Pulmonary artery endothelial cell (primary cell): ENCODE measurements around the gene HIVEP3. TPM values are rescaled to one million over a fixed set of nuclear protein-coding genes. Genes with fewer than 3 reads are reported as not detected.

Experiments used
- DNase-seq: peaks from one replicate; pipeline ENCODE4 v3.0.0-alpha.2; 2011; ENCODE audit warnings: low read depth, low spot score
- total RNA-seq: library from RNA; depleted of rRNA; stranded (reverse); fragments of >200 nt; gene quantifications from 2 replicates; pipeline ENCODE4 v1.2.3, GENCODE V29; 2014

Gene HIVEP3
- total RNA-seq, 1 donor from 2014 or later, result 1.1 TPM

- DNase-seq, result no peak
These were observed 280.4 kb downstream of the HIVEP3 start for GRCh38 chr1:41638086-41639024.

GRCh38 chr1:41637367-41637766 lies 281.4 kb downstream of the HIVEP3 start:
- DNase-seq, result no peak

- DNase-seq, result no peak
These were observed 285.0 kb downstream of the HIVEP3 start for GRCh38 chr1:41633764-41634163.

GRCh38 chr1:41632781-41633575 lies 285.7 kb downstream of the HIVEP3 start:
- no peak for DNase-seq

GRCh38 chr1:41631971-41632370 lies 286.8 kb downstream of the HIVEP3 start:
- DNase-seq, result no peak

- no peak for DNase-seq
These were observed 287.6 kb downstream of the HIVEP3 start for GRCh38 chr1:41631154-41631553.

- DNase-seq, result no peak
These were observed 289.2 kb downstream of the HIVEP3 start for GRCh38 chr1:41629571-41629970.

- DNase-seq, result no peak
These were observed 289.6 kb downstream of the HIVEP3 start for GRCh38 chr1:41629141-41629540.

- no peak for DNase-seq
These were observed 291.0 kb downstream of the HIVEP3 start for GRCh38 chr1:41627491-41628280.

GRCh38 chr1:41626616-41627375 lies 291.9 kb downstream of the HIVEP3 start:
- no peak for DNase-seq

- DNase-seq, result no peak
These were observed 292.6 kb downstream of the HIVEP3 start for GRCh38 chr1:41626146-41626545.

- no peak for DNase-seq
These were observed 295.0 kb downstream of the HIVEP3 start for GRCh38 chr1:41623736-41624135.

GRCh38 chr1:41622859-41623732 lies 295.6 kb downstream of the HIVEP3 start:
- no peak for DNase-seq

- no peak for DNase-seq
These were observed 296.3 kb downstream of the HIVEP3 start for GRCh38 chr1:41622402-41622801.

- DNase-seq, result no peak
These were observed 296.9 kb downstream of the HIVEP3 start for GRCh38 chr1:41621791-41622190.

GRCh38 chr1:41621256-41621655 lies 297.5 kb downstream of the HIVEP3 start:
- DNase-seq, result no peak

- no peak for DNase-seq
These were observed 298.2 kb downstream of the HIVEP3 start for GRCh38 chr1:41620365-41621169.

GRCh38 chr1:41619511-41620364 lies 299.0 kb downstream of the HIVEP3 start:
- no peak for DNase-seq
